Prostate gland (tissue), 2 donors: ENCODE measurements around the gene STAC2.

Source experiments
- POLR2A ChIP-seq: fragments of 450-650 bp; IDR thresholded peaks from one replicate; pipeline ENCODE4 v1.6.1; 2016; ENCODE audit warnings: antibody characterized with exemption, mild to moderate bottlenecking
- POLR2AphosphoS5 ChIP-seq: sonication (generic); formaldehyde crosslinking; IDR thresholded peaks from one replicate; pipeline ENCODE4 v1.6.1; 2017; ENCODE audit warnings: antibody characterized with exemption
- TF ChIP-seq, protein P1 (sequence below), 4 experiments: fragments of 200-600 bp in 2 of 4; fragments of 450-650 bp in 2 of 4; sonication (generic) in 2 of 4; IDR thresholded peaks; 1 replicate in 3 of 4; 2 replicates in 1 of 4; pipeline ENCODE4 v1.5.1; 2016 to 2019; ENCODE audit warnings: antibody characterized with exemption in 4 of 4, mild to moderate bottlenecking in 2 of 4, moderate library complexity in 2 of 4

DNA sequence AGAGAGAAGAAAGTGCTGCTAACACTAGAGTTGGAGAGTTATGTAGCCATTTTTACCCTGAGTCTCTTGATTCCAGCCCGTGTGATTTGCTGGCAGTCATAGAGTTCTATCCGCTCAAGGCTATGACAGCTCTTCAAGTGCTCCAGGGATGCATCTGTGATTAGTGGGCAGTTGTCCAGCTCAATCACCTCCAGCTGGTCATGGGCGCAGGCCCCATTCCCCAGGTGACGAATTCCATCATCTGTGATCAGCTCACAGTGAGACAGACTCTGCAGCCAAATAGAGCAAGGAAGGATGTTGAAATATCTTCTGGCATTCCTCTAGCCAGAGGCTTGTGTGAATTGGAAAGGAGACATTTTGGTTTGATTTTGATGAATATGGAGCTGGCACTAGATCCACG, 38.4 kb upstream of the STAC2 start:
- TF ChIP-seq, protein P1, sequence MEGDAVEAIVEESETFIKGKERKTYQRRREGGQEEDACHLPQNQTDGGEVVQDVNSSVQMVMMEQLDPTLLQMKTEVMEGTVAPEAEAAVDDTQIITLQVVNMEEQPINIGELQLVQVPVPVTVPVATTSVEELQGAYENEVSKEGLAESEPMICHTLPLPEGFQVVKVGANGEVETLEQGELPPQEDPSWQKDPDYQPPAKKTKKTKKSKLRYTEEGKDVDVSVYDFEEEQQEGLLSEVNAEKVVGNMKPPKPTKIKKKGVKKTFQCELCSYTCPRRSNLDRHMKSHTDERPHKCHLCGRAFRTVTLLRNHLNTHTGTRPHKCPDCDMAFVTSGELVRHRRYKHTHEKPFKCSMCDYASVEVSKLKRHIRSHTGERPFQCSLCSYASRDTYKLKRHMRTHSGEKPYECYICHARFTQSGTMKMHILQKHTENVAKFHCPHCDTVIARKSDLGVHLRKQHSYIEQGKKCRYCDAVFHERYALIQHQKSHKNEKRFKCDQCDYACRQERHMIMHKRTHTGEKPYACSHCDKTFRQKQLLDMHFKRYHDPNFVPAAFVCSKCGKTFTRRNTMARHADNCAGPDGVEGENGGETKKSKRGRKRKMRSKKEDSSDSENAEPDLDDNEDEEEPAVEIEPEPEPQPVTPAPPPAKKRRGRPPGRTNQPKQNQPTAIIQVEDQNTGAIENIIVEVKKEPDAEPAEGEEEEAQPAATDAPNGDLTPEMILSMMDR (IDR thresholded peaks at IDR 0.05), result no peak
- TF ChIP-seq POLR2A (no peak), POLR2AphosphoS5 (no peak)
